Transverse colon (tissue), 4 donors: ENCODE results near the gene SLC19A1. TPM values are rescaled to one million over a fixed set of nuclear protein-coding genes. Genes with fewer than 3 reads are reported as not detected.

Source experiments
- DNase-seq: peaks from one replicate; pipeline ENCODE4 v3.0.0-alpha.2; 2019
- H3K27ac ChIP-seq, 4 donors: fragments of 200-600 bp; sonication (generic); 2 replicates each; pipeline ENCODE4 v1.5.1; 2016 to 2018; ENCODE audit warnings: inconsistent platforms in 4 of 4
- H3K27me3 ChIP-seq: fragments of 200-600 bp; sonication (generic); 2 replicates; pipeline ENCODE4 v1.5.1; 2017; ENCODE audit warnings: inconsistent platforms
- H3K36me3 ChIP-seq, 4 donors: fragments of 200-600 bp; sonication (generic); 2 replicates each; pipeline ENCODE4 v1.5.1; 2017 to 2019; ENCODE audit warnings: inconsistent platforms in 4 of 4
- H3K4me1 ChIP-seq, 4 donors: fragments of 200-600 bp; sonication (generic); 2 replicates each; pipeline ENCODE4 v1.5.1; 2017 to 2020; ENCODE audit warnings: inconsistent platforms in 4 of 4
- H3K4me3 ChIP-seq, 4 donors: fragments of 200-600 bp; sonication (generic); 1 replicate in 1 of 4; 2 replicates in 3 of 4; pipeline versions ENCODE4 v1.5.1 to v1.6.1; 2017 to 2019; ENCODE audit warnings: inconsistent platforms in 4 of 4
- H3K9me3 ChIP-seq, 2 donors: fragments of 200-600 bp; sonication (generic); 2 replicates each; pipeline ENCODE4 v1.5.1; 2017 to 2019; ENCODE audit warnings: inconsistent platforms in 2 of 2
- EP300 ChIP-seq: sonication (generic); formaldehyde crosslinking; IDR thresholded peaks from one replicate; pipeline ENCODE4 v1.6.1; 2017; ENCODE audit warnings: antibody characterized with exemption, low read depth
- POLR2A ChIP-seq: fragments of 450-650 bp; IDR thresholded peaks from one replicate; pipeline ENCODE4 v1.6.1; 2016; ENCODE audit warnings: antibody characterized with exemption, mild to moderate bottlenecking, moderate library complexity
- POLR2AphosphoS5 ChIP-seq, 3 donors: sonication (generic); formaldehyde crosslinking; IDR thresholded peaks; one replicate each; pipeline ENCODE4 v1.6.1; 2016; ENCODE audit warnings: antibody characterized with exemption in 3 of 3
- WGBS, 2 donors: methylation state at CpG; one replicate each; pipeline ENCODE4 v1.1.5; 2018; ENCODE audit warnings: low coverage in 1 of 2; 5-methylcytosine and 5-hydroxymethylcytosine counted together
- in situ Hi-C, 4 donors: fragments of 200-750 bp; cut with MboI; loops; one replicate each; pipeline versions ENCODE4 v1.15.0 to v1.15.1; 2017; ENCODE audit warnings: low sequenced_read_pairs in 3 of 4, low pct_ligation_motif_present in 1 of 4, low pct_unique_long_range_greater_than_20kb in 1 of 4
- intact Hi-C: fragments of 100-400 bp; cut with DNase I; formaldehyde crosslinking; loops from one replicate; pipeline ENCODE4 v1.15.1; 2023; ENCODE audit warnings: low total_unique reads
- total RNA-seq, 4 donors: library from RNA; depleted of rRNA; stranded (reverse); fragments of >200 nt; gene quantifications; one replicate each; pipeline ENCODE4 v1.1.0, GENCODE V29; 2016
- TF ChIP-seq, protein P1 (sequence below), 5 experiments: fragments of 200-600 bp in 3 of 5; fragments of 450-650 bp in 2 of 5; sonication (generic) in 3 of 5; IDR thresholded peaks; 1 replicate in 2 of 5; 2 replicates in 3 of 5; pipeline ENCODE4 v1.5.1; 2016 to 2017; ENCODE audit warnings: antibody characterized with exemption in 5 of 5, inconsistent platforms in 3 of 5, mild to moderate bottlenecking in 2 of 5, moderate library complexity in 1 of 5

The SLC19A1 gene
- total RNA-seq, 4 donors from 2014 or later, result 8.3 to 24.1 (median 17.3) TPM

DNA sequence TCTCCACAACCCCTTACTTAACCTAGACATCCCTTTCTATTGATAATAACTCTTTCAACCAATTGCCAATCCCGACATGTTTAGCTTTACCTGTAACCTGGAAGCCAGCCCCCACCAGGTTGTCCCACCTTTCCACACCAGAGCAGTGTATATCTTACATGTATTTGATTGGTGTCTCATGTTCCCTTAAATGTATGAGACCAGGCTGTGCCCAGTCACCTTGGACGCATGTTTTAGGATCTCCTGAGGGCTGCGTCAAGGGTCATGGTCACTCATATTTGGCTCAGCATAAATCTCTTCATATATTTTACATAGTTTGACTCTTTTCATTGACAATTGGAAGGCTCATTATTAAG, 5.3 kb upstream of the SLC19A1 start:
- Histone ChIP-seq H3K9me3 (no peaks in the 10 kb centered on the region), H3K27me3 (no peaks in the 10 kb centered on the region), H3K36me3 (no peaks in the 10 kb centered on the region), H3K4me1 (peaks cover 3 to 19% (median 7%) of the 10 kb centered on the region in 4 donors), H3K4me3 (no peak overlapping the region), H3K27ac (no peak overlapping the region)
- intact Hi-C loops, result no loop called here
- no peak for DNase-seq
- TF ChIP-seq EP300 (no peak), POLR2A (no peak), POLR2AphosphoS5 (IDR thresholded peaks at IDR 0.05) (no peak)
- TF ChIP-seq, protein P1, sequence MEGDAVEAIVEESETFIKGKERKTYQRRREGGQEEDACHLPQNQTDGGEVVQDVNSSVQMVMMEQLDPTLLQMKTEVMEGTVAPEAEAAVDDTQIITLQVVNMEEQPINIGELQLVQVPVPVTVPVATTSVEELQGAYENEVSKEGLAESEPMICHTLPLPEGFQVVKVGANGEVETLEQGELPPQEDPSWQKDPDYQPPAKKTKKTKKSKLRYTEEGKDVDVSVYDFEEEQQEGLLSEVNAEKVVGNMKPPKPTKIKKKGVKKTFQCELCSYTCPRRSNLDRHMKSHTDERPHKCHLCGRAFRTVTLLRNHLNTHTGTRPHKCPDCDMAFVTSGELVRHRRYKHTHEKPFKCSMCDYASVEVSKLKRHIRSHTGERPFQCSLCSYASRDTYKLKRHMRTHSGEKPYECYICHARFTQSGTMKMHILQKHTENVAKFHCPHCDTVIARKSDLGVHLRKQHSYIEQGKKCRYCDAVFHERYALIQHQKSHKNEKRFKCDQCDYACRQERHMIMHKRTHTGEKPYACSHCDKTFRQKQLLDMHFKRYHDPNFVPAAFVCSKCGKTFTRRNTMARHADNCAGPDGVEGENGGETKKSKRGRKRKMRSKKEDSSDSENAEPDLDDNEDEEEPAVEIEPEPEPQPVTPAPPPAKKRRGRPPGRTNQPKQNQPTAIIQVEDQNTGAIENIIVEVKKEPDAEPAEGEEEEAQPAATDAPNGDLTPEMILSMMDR (IDR thresholded peaks at IDR 0.05), result no peak
- in situ Hi-C loops, result no loop called here
- WGBS, 2 donors, result 91 to 100% methylated on average over 1 to 3 of the region's 3 CpGs

DNA sequence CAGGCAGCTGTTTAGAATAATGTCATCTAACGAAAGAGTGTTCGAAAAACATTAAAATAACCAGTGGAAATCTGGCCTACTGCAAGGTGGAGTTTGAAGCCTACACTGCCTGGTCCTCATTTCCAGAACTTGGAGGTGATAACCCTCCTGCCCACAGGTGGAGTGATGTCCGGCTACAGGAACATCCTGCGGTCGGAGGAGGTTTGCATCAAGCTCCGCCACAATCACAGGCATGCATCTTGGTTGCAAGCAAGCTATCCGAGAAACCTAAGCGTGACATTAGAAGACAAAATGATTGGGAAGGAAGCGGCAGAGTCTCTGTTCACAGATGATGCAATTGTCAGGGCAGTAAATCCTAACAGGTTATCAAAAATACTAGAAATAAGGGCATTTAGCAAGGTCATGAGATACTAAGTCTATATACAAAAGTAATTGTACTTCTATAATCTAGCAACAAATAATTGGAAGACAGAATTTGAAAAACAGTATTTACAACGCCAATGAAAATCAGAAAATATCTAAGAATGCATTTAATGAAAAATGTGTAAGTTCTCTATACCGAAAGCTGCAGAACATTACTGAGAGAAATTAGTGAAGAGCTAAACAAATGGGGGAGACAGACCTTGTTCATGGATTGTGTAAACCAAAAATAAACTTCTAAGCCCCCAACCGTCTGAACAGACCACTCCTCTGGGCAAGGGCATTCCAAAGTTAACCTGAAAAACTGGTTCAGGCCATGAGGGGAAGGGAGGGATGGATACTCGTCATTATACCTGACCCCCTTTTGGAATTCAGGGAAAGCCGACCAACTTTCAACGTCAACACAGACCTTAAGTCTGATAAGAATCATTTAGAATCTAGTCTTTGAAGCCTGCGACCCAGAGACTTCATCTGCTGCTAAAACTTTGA, 4.7 kb upstream of the SLC19A1 start:
- in situ Hi-C loops (no loop called here), intact Hi-C loops (no loop called here)
- H3K4me1 ChIP-seq, result peaks cover 3 to 20% (median 9%) of the 10 kb centered on the region in 4 donors
- TF ChIP-seq POLR2AphosphoS5 (IDR thresholded peaks at IDR 0.05) (no peak), POLR2A (no peak), EP300 (no peak)
- TF ChIP-seq, protein P1 (IDR thresholded peaks at IDR 0.05), result no peak
- H3K9me3 ChIP-seq, result no peaks in the 10 kb centered on the region
- no peak overlapping the region for H3K4me3 ChIP-seq
- H3K36me3 ChIP-seq, result no peaks in the 10 kb centered on the region
- no peak overlapping the region for H3K27ac ChIP-seq
- DNase-seq, result no peak
- no peaks in the 10 kb centered on the region for H3K27me3 ChIP-seq
- WGBS, 2 donors, result 79 to 80% methylated on average over 8 to 16 of the region's 16 CpGs

DNA sequence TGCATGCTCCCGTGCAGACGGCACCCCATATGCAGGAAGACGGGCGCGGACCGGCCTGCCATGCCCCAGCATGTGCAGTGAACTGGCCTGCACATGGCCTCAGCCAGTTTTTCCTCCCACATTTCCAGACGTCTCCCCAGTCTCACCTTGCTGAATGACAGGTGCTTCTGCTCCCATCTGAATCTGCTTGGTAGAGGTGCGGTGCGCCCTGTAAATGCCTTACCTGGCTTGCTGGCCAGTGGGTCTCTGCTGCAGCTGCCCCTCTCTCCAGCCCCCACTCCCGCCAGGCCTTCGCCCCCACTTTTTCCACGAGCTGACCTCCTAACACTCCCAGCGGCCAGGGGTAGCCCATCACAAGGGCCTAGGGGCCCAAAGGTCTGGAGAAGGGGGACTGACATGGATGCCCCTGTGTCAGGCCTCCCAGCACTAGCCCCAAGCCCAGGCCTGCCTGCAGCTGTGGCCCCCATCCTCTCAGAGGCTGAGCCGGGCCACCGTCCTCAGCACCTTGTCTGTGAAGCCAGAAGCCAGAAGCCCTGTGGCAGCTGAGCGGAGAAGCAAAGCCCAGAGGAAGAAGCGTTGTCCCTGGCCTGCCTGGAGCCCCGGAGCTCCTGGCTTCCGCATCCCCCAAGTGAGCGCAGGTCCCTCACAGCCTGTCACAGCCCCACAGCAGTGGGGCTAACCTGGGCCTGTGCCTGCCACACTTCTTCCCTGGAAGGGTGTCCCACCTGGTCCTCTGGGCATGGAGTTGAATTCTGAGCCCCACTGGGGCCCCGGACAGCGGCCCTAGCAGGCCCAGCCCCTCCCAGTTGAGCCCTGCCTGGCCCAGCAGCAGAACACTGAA, 3.7 kb upstream of the SLC19A1 start:
- TF ChIP-seq POLR2A (no peak), EP300 (no peak), POLR2AphosphoS5 (IDR thresholded peaks at IDR 0.05) (no peak)
- TF ChIP-seq, protein P1 (IDR thresholded peaks at IDR 0.05), result no peak
- intact Hi-C loops, result no loop called here
- 90% methylated on average over 20 of the region's 22 CpGs; no CpG with 5 or more reads in 1 of the 2 donors for WGBS, 2 donors
- H3K9me3 ChIP-seq, result no peaks in the 10 kb centered on the region
- in situ Hi-C loops, result no loop called here
- no peak overlapping the region for H3K4me3 ChIP-seq
- no peak overlapping the region for H3K27ac ChIP-seq
- DNase-seq, result no peak
- peaks cover 10 to 24% (median 16%) of the 10 kb centered on the region in 4 donors for H3K4me1 ChIP-seq
- no peaks in the 10 kb centered on the region for H3K36me3 ChIP-seq
- no peaks in the 10 kb centered on the region for H3K27me3 ChIP-seq

DNA sequence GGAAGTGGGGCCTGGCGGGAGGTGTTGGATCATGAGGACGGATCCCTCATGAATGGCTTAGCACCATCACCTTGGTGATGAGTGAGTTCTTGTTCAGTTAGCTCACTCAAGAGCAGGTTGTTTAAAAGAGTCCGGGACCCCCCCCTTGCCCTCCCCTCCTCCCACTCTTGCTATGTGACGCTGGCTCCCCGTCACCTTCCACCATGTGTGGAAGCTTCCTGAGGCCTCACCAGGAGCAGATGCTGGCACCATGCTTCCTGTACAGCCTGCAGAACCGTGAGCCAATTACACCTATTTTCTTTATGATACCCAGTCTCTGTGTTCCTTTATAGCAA, 3.0 kb upstream of the SLC19A1 start:
- TF ChIP-seq, protein P1 (IDR thresholded peaks at IDR 0.05), result no peak
- TF ChIP-seq POLR2AphosphoS5 (IDR thresholded peaks at IDR 0.05) (no peak), EP300 (no peak), POLR2A (no peak)
- peaks cover 10 to 20% (median 15%) of the 10 kb centered on the region in 4 donors for H3K4me1 ChIP-seq
- in situ Hi-C loops (no loop called here), intact Hi-C loops (no loop called here)
- no peak overlapping the region for H3K4me3 ChIP-seq
- no peaks in the 10 kb centered on the region for H3K27me3 ChIP-seq
- H3K9me3 ChIP-seq, result no peaks in the 10 kb centered on the region
- H3K36me3 ChIP-seq, result no peaks in the 10 kb centered on the region
- no peak for DNase-seq
- 86% methylated on average over 6 of the region's 6 CpGs; no CpG with 5 or more reads in 1 of the 2 donors for WGBS, 2 donors
- H3K27ac ChIP-seq, result no peak overlapping the region
